Measurements from ENCODE around the gene KANSL1L.

KANSL1L gene

GRCh38 chr2:210174086-210174485, 2.9 kb upstream of the KANSL1L start:
- DNase-seq: no peak

DNA sequence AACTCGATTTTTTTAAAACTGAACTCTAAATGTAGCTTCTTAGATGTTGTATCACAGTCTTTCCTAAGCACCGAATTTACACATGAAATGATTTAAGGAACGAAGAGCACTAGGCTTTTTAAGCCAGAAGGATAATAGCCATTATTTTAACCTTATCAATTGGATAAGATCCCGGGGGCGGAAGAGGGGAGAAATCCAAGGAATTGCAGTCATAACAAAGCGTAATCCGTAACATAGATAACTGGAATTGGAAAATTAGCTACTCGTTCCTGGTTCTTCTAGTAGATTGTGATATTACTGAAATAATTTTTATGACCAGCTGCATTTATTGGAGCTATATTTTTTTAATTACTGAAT, 988 bp upstream of the KANSL1L start:
- DNase-seq: no peak

DNA sequence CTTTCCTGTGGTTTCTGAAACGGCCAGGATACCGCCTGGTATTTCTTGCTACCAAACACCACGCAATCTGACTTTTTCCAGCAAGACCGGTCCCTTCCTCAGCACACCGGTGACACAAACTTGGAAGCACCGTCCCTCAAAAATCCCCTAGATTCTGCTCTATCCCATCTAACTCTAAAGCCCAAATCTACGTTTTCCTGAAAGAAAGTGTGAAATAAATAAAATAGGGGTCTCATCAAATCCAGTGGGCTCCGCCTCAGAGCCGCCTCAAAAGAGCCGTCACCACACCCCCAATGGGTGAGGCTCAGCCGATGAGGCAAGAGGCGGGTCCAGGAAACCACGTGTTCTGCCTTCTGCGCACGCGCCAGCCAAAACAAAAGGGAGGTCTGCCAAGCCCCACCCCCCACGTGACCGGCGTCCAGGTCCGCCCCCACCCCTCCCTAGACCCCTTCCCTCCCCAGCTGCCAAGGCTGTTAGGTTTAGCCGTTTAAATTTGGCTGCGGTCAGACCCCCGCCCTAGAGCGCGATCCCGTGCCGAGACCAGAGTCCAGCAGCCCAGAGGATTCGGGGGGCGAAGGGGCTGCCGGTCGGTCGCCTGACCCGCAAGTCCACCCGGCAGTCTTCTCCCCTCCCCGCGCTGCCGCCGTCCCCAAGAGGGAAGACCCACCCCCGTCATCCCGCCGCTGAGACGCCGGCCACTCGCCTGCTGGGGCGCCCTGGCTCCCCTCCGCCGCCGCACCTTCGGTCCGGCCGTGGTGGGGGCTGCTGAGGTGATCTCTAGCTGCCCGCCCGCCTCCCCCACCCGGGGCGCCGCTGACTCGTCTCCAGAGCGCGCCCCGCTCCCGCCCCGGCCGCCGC, 534 bp downstream of the KANSL1L start:
- peak; percentile 97 for DNase-seq

- no peak for DNase-seq
Observed at GRCh38 chr2:210170196-210170445, 1.1 kb downstream of the KANSL1L start.

DNA sequence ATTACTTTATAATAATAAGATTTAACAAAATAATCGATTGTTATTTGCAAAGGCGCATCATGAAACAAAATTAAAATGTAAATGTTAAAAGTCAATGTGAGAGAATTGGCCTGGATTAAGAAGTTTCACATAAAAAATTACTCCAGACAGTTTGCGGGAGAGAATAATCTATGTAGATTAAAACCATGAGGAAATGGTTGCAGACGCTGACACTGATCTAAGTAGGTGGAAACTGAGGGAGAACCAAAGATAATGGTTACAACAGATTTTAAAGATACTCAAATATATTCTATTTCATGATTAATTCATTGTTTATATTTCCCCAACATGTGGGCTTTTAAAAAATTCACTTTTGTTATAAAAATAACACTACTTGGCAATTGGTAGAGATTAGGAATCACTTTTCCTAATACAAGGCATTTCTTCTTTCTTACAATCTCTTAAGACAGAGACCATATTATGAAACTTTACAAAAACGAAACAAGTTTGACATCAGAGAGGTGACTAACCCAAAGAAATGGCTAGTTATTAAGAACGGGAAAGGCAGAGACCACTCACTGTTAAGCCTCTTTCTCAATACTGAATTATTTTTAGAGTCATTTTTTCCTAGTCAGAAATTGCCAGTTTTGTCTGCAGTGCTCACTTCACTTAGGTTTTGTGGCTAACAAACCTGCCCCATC, 1.6 kb downstream of the KANSL1L start:
- no peak for DNase-seq

DNA sequence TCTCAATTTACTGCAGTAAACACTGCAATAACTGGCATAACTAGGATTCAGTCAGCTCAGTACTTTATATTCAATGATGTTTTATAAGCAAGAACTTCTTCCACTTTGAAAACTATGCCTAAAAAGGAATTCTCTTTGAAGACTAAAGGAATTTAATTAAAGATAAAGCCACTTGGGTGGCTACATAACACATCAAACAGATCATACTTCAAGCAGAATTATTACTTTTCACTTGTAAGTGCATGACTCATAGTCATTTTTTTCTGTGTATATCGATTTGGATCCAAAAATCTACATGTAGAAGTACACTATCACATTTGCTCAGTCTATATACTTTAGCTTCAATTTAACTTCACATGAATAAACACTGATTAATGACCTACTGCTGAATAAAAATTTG, 4.0 kb downstream of the KANSL1L start:
- no peak for DNase-seq

DNA sequence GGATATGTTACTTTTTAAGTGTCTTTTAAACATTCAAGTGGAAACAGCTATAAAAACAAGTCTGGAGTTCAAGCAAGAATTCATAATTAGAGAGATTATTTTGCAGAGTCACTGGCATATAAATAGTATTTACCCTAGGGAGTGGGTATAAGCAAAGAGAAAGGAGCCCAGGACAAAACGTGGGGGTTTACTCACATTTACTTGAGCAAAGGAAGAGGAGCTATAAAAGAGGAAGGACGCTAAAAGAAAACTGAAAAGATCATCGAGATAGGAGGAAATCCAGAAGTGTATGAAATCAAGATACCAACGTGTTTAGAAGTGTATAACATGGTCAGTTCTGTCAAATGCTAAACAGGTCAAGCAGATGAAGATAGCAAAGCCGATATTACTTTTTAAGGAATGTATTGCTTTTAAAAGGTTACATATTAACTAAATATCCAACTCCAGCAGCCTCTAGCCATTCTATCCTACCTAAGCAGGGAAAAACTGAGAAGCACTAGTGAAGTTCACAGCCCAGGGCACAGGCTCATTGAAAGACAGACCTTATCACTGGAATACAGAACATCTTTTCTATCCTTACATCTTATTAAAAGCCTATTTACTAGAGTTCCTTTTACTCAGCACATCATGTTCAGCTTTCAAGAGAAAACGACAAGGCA, 8.6 kb downstream of the KANSL1L start:
- no peak for DNase-seq

GRCh38 chr2:210159059-210159458, 12.2 kb downstream of the KANSL1L start:
- no peak for DNase-seq

DNA sequence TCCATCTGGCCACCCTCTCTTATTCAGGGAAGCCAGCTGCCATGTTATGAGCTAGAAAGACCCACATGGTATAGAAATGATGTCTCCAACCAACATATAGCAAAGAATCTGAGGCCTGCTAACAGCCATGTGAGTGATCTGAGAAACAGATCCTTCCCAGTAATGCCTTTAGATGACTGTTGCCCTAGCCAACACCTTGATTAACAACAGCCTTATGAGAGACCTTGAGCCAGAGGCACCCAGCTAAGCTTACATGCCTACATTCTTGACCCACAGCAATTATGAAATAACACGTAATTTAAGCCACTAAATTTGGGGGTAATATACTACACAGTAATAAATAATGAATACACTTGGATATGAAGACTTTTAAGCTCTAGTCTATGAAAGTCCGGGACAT, 13.0 kb downstream of the KANSL1L start:
- no peak for DNase-seq

DNA sequence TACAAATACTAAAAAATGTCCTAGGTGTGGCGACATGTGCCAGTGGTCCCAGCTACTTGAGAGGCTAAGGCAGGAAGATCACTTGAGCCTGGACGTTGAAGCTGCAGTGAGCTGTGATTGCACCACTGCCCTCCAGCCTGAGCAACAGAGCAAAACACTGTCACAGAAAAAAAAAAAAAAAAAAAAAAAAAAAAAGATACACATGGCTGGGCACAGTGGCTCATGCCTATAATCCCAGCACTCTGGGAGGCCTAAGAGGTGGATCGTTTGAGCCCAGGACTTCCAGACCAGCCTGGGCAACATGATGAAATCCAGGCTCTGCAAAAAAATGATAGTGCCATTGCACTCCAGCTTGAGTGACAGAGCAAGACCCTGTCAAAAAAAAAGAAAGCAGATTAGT, 13.7 kb downstream of the KANSL1L start:
- no peak for DNase-seq

GRCh38 chr2:210147614-210148013, 23.6 kb downstream of the KANSL1L start:
- DNase-seq: no peak

DNA sequence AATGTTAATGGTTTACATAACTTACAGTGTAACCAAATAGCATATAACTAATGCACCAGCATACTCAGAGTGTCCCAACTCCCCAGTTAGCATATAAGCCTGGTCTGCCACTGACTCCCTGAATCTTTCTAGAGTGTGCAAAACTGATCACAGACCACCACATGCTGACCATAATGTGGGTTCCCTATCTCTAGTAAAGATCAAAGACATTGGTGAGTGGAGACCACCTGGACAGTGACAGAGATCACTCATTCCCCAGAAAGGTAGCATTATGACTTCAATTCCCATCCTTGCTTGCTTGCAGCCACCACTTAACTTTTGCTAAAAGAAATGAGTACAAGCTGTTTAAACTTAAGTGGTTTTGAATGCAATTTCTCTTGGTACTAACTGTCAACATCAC, 39.0 kb downstream of the KANSL1L start:
- DNase-seq: no peak

DNA sequence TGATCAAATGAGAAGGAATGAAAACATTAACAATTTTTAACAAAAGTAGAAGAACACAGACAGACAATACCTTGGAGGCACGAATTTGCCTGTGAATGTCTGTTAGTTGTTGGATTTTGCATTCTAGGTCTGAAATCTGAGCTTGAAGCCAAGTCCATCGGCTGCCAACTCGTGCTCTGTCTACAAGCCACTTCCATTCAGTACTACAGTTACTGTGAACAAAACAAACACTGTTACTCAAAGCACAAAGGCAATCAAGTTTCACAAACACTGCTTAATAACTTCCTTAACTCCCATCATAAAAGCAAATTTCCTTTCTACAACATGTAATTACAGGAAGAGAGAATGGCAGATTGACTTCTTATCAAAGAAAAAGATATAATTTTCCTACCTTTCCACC, 42.2 kb downstream of the KANSL1L start:
- DNase-seq: no peak

GRCh38 chr2:210113614-210114235, 57.5 kb downstream of the KANSL1L start:
- DNase-seq: no peak

DNA sequence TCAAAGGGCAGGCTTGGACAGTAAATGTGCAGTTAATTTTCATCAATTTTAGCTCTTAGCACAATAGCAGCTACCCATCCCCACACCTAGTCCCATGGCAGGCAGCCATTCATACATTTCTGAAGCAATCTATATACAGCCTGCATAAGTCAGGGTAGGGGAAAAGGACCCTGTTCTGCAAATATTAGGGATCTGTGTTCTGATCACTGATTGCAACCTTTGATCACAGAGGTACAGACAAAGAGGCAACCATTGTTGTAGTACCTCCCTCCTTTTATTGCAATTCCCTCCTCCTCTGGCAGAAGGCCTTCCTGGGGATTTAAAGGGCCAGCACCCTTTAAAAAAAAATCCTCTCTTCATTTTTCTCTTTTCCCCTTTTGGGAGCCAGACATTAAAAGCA, 58.3 kb downstream of the KANSL1L start:
- no peak for DNase-seq

GRCh38 chr2:210099940-210100339, 71.3 kb downstream of the KANSL1L start:
- DNase-seq: no peak

DNA sequence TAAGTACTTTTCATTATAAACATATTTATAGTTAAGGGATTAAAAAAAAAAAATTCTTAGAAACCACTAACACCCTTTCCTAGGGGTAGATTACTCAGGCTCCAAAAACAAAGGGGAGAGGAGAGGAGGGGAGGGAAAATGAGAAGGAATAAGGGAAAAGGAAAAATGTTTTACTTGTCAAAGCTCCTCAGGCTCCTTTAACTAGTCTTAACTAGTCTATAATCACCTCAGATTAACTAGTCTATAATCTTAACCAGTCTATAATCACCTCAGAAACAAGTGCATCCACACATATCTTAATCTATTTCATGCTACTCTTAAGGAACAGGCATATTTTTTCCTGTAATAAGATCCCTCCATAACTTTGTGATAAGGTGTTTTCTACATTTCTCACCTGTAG, 76.4 kb downstream of the KANSL1L start:
- DNase-seq: no peak

DNA sequence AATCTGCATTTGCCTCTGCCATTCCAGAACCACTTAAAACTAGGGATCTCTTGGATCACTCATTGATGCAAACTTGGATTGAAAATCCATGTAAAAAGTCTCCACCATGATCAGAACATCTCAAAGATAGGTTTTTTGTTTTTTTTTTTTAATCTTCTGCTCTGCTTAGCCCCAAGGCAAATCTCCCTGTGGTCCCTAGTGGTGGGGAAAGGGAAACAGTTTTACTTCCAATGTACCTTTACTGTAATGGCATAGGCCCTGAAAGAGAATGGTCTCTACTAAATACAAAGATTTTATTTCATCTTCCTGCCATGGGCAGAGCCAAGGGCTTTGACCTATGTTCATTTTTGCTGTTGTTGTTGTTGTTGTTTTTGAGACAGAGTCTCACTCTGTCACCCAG, 78.4 kb downstream of the KANSL1L start:
- no peak for DNase-seq

DNA sequence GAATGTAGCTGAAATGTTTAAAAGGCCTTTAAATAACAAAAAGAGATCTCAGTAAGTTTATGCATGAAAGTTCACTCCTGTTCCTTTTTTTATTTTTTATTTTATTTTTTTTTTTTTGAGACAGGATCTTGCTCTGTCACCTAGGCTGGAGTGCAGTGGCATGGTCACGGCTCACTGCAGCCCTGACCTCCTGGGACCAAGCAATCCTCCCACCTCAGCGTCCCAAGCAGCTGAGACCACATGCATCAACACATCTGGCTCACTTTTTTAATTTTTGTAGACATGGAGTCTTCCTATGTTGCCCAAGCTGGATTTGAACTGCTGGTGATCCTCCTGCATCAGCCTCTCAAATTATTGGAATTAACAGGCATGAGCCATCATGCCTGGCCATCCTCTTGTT, 84.3 kb downstream of the KANSL1L start:
- DNase-seq: no peak

GRCh38 chr2:210086292-210086691, 84.9 kb downstream of the KANSL1L start:
- DNase-seq: no peak

DNA sequence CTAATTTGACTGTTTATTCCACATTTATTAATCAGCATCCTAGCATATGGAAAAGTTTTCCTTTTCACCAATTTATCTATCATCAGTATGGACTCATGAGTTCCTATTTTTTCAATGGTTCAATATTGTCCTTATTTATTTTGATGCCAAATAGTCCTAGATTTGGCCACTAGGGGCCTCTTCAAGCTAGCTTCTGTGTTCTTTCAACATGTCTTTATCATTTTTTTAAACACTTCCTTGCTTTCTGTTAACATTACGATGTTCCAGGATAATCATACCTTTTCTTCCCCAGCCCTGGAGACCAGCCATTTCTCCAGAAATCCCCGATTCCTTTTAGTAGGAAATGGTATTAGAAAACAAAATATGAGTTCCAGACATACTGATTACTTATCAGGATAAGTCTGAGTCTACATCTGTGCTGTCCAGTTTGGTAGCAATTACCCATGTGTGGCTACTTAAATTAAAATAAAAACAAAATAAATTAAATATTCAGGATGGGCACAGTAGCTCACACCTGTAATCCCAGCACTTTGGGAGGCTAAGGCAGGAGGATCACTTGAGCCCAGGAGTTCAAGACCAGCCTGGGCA, 98.2 kb downstream of the KANSL1L start:
- no peak for DNase-seq

- DNase-seq: no peak
Observed at GRCh38 chr2:210072493-210072892, 98.7 kb downstream of the KANSL1L start.

- DNase-seq: no peak
Observed at GRCh38 chr2:210063306-210063705, 107.9 kb downstream of the KANSL1L start.

DNA sequence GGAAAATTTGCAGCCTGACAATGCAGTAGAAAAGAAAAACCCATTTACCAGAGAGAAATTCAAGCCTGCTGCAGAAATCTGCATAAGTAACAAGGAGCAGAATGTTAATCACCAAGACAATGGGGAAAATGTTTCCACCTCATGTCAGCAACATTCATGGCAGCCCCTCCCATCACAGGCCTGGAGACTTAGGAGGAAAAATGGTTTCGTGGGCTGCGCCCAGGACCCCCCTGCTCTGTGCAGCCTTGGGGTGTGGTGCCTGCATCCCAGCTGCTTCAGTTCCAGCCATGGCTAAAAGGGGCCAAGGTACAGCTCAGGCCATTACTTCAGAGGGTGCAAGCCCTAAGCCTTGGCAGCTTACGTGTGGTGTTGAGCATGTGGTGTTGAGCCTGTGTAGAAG, 115.4 kb downstream of the KANSL1L start:
- no peak for DNase-seq

Data from activated naive CD4-positive, alpha-beta T cell treated with anti-CD3 and anti-CD28 coated beads, Interleukin-2, amount 50 U/mL, for 16 hours (primary cell).